GM12878 (cell line): ENCODE data around the gene AGPAT2. TPM values are rescaled to one million over a fixed set of nuclear protein-coding genes. Genes with fewer than 3 reads are reported as not detected.

Experiments
- ATAC-seq: fragments of 200-7000 bp; cut with Tn5 transposase; 3 replicates; pipeline ENCODE4 v1.9.1; 2020; ENCODE audit warnings: mild to moderate bottlenecking, moderate library complexity
- BruUV-seq: library from RNA; stranded (reverse); fragments of 400-500 nt; replicated peaks from 2 replicates; lab custom pipeline; 2021; lab: Mats Ljungman, UMichigan
- CTCF ChIA-PET: fragments of 300-600 bp; sonication (Branson Sonifier 250); formaldehyde crosslinking; extraction: SDS; loops from one replicate; lab custom pipeline; 2021; ENCODE audit warnings: inconsistent platforms; lab: Yijun Ruan, JAX
- POLR2A ChIA-PET: fragments of 350-600 bp; formaldehyde crosslinking; extraction: SDS; loops from one replicate; lab custom pipeline; 2021; ENCODE audit warnings: inconsistent platforms; lab: Charles Lee
- RAD21 ChIA-PET: fragments of 300-600 bp; sonication (Branson Sonifier 250); formaldehyde crosslinking; loops from one replicate; lab custom pipeline; 2023; ENCODE audit warnings: antibody characterized with exemption; ENCODE audit not compliant: unreplicated experiment; lab: Charles Lee
- SMC1A ChIA-PET: fragments of 300-600 bp; sonication (Branson Sonifier 250); formaldehyde crosslinking; loops from one replicate; lab custom pipeline; 2023; ENCODE audit not compliant: unreplicated experiment, uncharacterized antibody; lab: Charles Lee
- DNase-seq: peaks from one replicate; pipeline ENCODE4 v3.0.0-alpha.2; 2011; ENCODE audit warnings: low read depth, low spot score
- FAIRE-seq: peaks from 3 replicates; lab custom pipeline; 2011; peaks lifted over from hg19 to GRCh38; lab: Jason Lieb, UNC
- H2AFZ ChIP-seq: 2 replicates; pipeline ENCODE4 v1.6.0; 2011; ENCODE audit warnings: low read depth, low read length, control low read depth; ENCODE audit not compliant: control insufficient read depth
- H3K27ac ChIP-seq: 2 replicates; pipeline ENCODE4 v1.5.1; 2011; ENCODE audit warnings: control low read depth; ENCODE audit not compliant: control insufficient read depth, insufficient read depth
- H3K27me3 ChIP-seq, 2 experiments: replicated peaks in 1 of 2; 2 replicates each; pipeline versions ENCODE4 v1.6.0 to v1.6.1; 2011; ENCODE audit warnings: low read length in 1 of 2; ENCODE audit not compliant: control insufficient read depth in 2 of 2, insufficient read depth in 2 of 2
- H3K36me3 ChIP-seq, 2 experiments: 2 replicates each; pipeline ENCODE4 v1.5.1; 2011; ENCODE audit warnings: low read length in 1 of 2; ENCODE audit not compliant: control insufficient read depth in 2 of 2, insufficient read depth in 2 of 2
- H3K4me1 ChIP-seq: 2 replicates; pipeline ENCODE4 v1.6.1; 2011; ENCODE audit warnings: mild to moderate bottlenecking, low read length, moderate library complexity, mixed read lengths; ENCODE audit not compliant: control insufficient read depth, insufficient read depth
- H3K4me2 ChIP-seq: 2 replicates; pipeline ENCODE4 v1.6.0; 2011; ENCODE audit warnings: control low read depth; ENCODE audit not compliant: control insufficient read depth, insufficient read depth
- H3K4me3 ChIP-seq: fragments of 200-600 bp; sonication (generic); 2 replicates; pipeline ENCODE4 v1.5.1; 2016
- H3K79me2 ChIP-seq: 2 replicates; pipeline ENCODE4 v1.6.0; 2011; ENCODE audit warnings: low read length; ENCODE audit not compliant: control insufficient read depth, insufficient read depth
- H3K9ac ChIP-seq: 2 replicates; pipeline ENCODE4 v1.8.0; 2011; ENCODE audit warnings: low read length, control low read depth, mixed read lengths; ENCODE audit not compliant: control insufficient read depth, insufficient read depth
- H3K9me3 ChIP-seq: replicated peaks from 3 replicates; pipeline ENCODE4 v1.5.1; 2011; ENCODE audit warnings: mild to moderate bottlenecking, low read length; ENCODE audit not compliant: control insufficient read depth, insufficient read depth
- H4K20me1 ChIP-seq: 2 replicates; pipeline ENCODE4 v1.6.0; 2011; ENCODE audit not compliant: control insufficient read depth, insufficient read depth
- CREB1 ChIP-seq: IDR thresholded peaks from 2 replicates; pipeline ENCODE4 v1.6.1; 2012; ENCODE audit warnings: low read depth, mild to moderate bottlenecking, inconsistent platforms
- KDM1A ChIP-seq: fragments of 200-600 bp; sonication (generic); IDR thresholded peaks from 2 replicates; pipeline ENCODE4 v1.6.1; 2016; ENCODE audit warnings: borderline replicate concordance
- MEF2A ChIP-seq: IDR thresholded peaks from 2 replicates; pipeline ENCODE4 v1.6.1; 2011; ENCODE audit warnings: low read depth, mild to moderate bottlenecking, low read length, moderate library complexity; ENCODE audit not compliant: insufficient read depth
- MXI1 ChIP-seq: fragments of 150-350 bp; IDR thresholded peaks from 2 replicates; pipeline ENCODE4 v1.6.1; 2011; ENCODE audit warnings: low read depth, mild to moderate bottlenecking, inconsistent platforms, low read length, improper control_type of control experiment
- TCF3 ChIP-seq: IDR thresholded peaks from 2 replicates; pipeline ENCODE4 v1.6.1; 2012; ENCODE audit warnings: low read depth, mild to moderate bottlenecking, low read length, borderline replicate concordance; ENCODE audit not compliant: insufficient read depth
- WGBS: methylation state at CpG from one replicate; pipeline ENCODE4 v1.1.6; 2016; ENCODE audit warnings: low lambda C conversion rate; ENCODE audit not compliant: insufficient replicate concordance, insufficient coverage; ENCODE audit errors: missing lambda C conversion rate; 5-methylcytosine and 5-hydroxymethylcytosine counted together
- in situ Hi-C: fragments of 300-500 bp; cut with MboI; formaldehyde crosslinking; loops from 9 replicates; pipeline ENCODE4 v1.14.3; 2018; ENCODE audit warnings: mixed read lengths
- intact Hi-C: fragments of 100-400 bp; cut with micrococcal nuclease; formaldehyde crosslinking; loops from one replicate; pipeline ENCODE4 v1.14.2; 2022; ENCODE audit not compliant: unreplicated experiment
- polyA plus RNA-seq, 11 experiments: library from polyadenylated mRNA; depleted of rRNA in 4 of 11; unstranded in 6 of 11; stranded (reverse) in 5 of 11; fragments of >200 nt; fragmentation: Nextera tagmentation in 4 of 11; fragmentation: Illumina TruSeq in 1 of 11; extraction: Ambion mirVana in 4 of 11; extraction: Trizol in 1 of 11; gene quantifications; 1 replicate in 1 of 11; 2 replicates in 10 of 11; pipeline versions ENCODE4 v1.2.1 to v1.2.3, GENCODE V29; 2011 to 2016; ENCODE audit warnings: inconsistent platforms in 2 of 11, missing spikeins in 2 of 11, low read depth in 1 of 11
- total RNA-seq, 4 experiments: library from RNA; depleted of rRNA in 3 of 4; stranded (reverse); fragments of >200 nt in 3 of 4; fragmentation: Illumina TruSeq in 1 of 4; extraction: Trizol in 1 of 4; gene quantifications; 2 replicates each; pipeline versions ENCODE4 v1.2.1 to v1.2.3, GENCODE V29; 2013 to 2021
- TF ChIP-seq, protein P1 (sequence below): IDR thresholded peaks from 2 replicates; pipeline ENCODE4 v1.6.1; 2011; ENCODE audit warnings: low read depth, low read length, improper control_type of control experiment, borderline replicate concordance
- TF ChIP-seq, protein P2 (sequence below): fragments of 450-650 bp; IDR thresholded peaks from 2 replicates; pipeline ENCODE4 v1.6.1; 2016; ENCODE audit warnings: mild to moderate bottlenecking

The AGPAT2 gene
- total and polyA plus RNA-seq, 10 of the 15 experiments (the other 5 are each of a cell fraction or from before 2014, with no cell fraction given) = 0.10 to 28.5 (median 18.2) TPM

DNA sequence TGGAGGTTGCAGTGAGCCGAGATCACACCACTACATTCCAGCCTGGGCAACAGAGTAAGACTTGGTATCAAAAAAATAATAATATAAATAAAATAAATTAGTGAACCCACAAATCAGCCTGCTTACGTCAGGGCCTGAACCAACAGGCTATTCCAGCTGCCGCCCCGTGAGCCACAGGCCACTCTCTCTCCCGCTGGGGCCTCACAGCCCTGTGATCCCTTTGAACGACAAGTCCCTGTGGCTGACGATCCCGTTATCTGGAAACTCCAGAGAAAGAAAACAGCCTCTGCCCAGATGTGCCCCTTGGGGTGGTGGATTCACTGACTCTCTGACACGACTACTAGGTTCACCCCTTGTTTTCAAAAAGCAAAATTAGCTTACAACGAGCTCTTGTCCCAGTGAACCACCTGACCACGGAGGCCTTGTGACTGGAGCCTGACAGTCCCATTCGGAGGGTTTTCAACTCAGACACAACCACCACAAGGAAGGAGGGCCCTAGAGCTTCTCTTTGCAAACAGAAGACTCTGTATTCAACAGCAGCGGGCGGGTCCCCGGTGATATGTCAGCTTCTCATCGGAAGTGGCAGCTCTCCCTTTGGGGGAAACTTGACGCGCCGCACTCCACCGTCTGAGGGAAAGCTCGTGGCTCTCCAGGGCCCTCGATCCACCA lies 20.7 kb upstream of the AGPAT2 start:
- Histone ChIP-seq H3K4me1 (peaks cover 4% of the 10 kb centered on the region; the same call in 1 of the 2 replicates), H3K4me2 (no peak overlapping the region), H4K20me1 (no peaks in the 10 kb centered on the region), H3K9me3 (no peaks in the 10 kb centered on the region), H2AFZ (no peak overlapping the region), H3K9ac (no peak overlapping the region), H3K4me3 (no peak overlapping the region), H3K79me2 (no peaks in the 10 kb centered on the region), H3K27me3 (peaks cover 0 to 4% of the 10 kb centered on the region in 2 experiments; a peak in 3 of 4 replicates), H3K36me3 (no peaks in the 10 kb centered on the region), H3K27ac (no peak overlapping the region)
- BruUV-seq = no TSS peak
- ChIA-PET CTCF (interaction anchor here (0.7 to 0.9 kb wide), 2 partner anchors 19 to 327 kb away, joined by 3 read pairs; no protein-coding TSS in a partner anchor), RAD21 (no interaction called here), SMC1A (no interaction called here), POLR2A (no interaction called here)
- DNase-seq (no peak), FAIRE-seq (no peak), ATAC-seq (no peak)
- in situ Hi-C loops = no loop called here
- intact Hi-C loops = no loop called here
- whole genome bisulfite sequencing = 47% methylated on average over 22 of the region's 22 CpGs
- TF ChIP-seq MEF2A (no peak), MXI1 (no peak), CREB1 (no peak), TCF3 (no peak), KDM1A (no peak)
- TF ChIP-seq, protein P1, sequence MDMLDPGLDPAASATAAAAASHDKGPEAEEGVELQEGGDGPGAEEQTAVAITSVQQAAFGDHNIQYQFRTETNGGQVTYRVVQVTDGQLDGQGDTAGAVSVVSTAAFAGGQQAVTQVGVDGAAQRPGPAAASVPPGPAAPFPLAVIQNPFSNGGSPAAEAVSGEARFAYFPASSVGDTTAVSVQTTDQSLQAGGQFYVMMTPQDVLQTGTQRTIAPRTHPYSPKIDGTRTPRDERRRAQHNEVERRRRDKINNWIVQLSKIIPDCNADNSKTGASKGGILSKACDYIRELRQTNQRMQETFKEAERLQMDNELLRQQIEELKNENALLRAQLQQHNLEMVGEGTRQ = no peak
- TF ChIP-seq, protein P2, sequence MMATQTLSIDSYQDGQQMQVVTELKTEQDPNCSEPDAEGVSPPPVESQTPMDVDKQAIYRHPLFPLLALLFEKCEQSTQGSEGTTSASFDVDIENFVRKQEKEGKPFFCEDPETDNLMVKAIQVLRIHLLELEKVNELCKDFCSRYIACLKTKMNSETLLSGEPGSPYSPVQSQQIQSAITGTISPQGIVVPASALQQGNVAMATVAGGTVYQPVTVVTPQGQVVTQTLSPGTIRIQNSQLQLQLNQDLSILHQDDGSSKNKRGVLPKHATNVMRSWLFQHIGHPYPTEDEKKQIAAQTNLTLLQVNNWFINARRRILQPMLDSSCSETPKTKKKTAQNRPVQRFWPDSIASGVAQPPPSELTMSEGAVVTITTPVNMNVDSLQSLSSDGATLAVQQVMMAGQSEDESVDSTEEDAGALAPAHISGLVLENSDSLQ = no peak
